Kidney epithelial cell (primary cell): ENCODE measurements around the gene NSUN5. TPM values are rescaled to one million over a fixed set of nuclear protein-coding genes. Genes with fewer than 3 reads are reported as not detected.
"Not testable (repeated sequence)": the region's sequence is repeated elsewhere in the genome, so short reads cannot be mapped to it uniquely, and the experiment has no call there.

Experiments
- DNase-seq: peaks from one replicate; pipeline ENCODE4 v3.0.0-alpha.2; 2010; ENCODE audit warnings: low read depth
- H3K27me3 ChIP-seq: 2 replicates; pipeline ENCODE4 v1.6.0; 2011; ENCODE audit warnings: low read length; ENCODE audit not compliant: control insufficient read depth, insufficient read depth
- H3K36me3 ChIP-seq: 2 replicates; pipeline ENCODE4 v1.5.1; 2011; ENCODE audit warnings: low read length; ENCODE audit not compliant: control insufficient read depth, insufficient read depth
- H3K4me3 ChIP-seq: 2 replicates; pipeline ENCODE4 v1.5.1; 2011; ENCODE audit warnings: low read depth, mild to moderate bottlenecking, control low read depth, low read length
- total RNA-seq: library from RNA; depleted of rRNA; stranded (reverse); fragments of >200 nt; gene quantifications from 2 replicates; pipeline ENCODE4 v1.2.3, GENCODE V29; 2015
- TF ChIP-seq, protein P1 (sequence below): IDR thresholded peaks from 2 replicates; pipeline ENCODE4 v1.5.1; 2011; ENCODE audit warnings: mild to moderate bottlenecking, moderate library complexity, low read length, control low read depth, inconsistent platforms; ENCODE audit not compliant: insufficient read depth, poor library complexity, severe bottlenecking

The NSUN5 gene
- total RNA-seq, 1 donor from 2014 or later, result 63.4 TPM

DNA sequence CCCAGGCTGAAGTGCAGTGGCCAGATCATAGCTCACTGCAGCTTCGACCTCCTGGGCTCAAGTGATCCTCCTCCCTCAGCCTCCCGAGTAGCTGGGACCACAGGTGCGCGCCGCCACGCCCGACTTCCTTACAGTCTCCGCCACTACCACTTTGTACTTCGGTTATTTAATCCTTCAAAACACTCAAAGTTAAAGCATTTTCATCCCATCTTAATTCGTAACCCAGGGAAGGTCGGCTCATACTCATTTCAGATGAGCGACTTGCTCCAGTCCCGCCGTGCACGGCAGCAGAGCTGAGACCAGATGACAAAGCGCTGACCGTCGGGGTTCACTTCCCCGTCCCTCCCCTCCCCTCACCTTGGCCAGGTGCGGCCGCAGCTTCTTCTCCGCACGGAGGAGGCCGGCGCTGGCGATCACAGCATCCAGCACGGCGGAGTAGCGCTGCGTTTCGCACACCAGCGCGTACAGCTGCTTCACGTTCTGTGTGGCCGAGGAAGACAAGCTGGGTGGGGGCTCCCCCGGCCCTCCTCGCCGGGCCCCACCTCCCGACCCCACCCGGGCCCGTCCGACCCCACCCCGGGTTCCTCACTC is 457 bp downstream of the NSUN5 start:
- TF ChIP-seq, protein P1, sequence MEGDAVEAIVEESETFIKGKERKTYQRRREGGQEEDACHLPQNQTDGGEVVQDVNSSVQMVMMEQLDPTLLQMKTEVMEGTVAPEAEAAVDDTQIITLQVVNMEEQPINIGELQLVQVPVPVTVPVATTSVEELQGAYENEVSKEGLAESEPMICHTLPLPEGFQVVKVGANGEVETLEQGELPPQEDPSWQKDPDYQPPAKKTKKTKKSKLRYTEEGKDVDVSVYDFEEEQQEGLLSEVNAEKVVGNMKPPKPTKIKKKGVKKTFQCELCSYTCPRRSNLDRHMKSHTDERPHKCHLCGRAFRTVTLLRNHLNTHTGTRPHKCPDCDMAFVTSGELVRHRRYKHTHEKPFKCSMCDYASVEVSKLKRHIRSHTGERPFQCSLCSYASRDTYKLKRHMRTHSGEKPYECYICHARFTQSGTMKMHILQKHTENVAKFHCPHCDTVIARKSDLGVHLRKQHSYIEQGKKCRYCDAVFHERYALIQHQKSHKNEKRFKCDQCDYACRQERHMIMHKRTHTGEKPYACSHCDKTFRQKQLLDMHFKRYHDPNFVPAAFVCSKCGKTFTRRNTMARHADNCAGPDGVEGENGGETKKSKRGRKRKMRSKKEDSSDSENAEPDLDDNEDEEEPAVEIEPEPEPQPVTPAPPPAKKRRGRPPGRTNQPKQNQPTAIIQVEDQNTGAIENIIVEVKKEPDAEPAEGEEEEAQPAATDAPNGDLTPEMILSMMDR, result no peak
- Histone ChIP-seq H3K27me3 (no peaks in the 10 kb centered on the region), H3K4me3 (peak overlapping the region; percentile 55), H3K36me3 (no peaks in the 10 kb centered on the region)
- DNase-seq, result no peak

DNA sequence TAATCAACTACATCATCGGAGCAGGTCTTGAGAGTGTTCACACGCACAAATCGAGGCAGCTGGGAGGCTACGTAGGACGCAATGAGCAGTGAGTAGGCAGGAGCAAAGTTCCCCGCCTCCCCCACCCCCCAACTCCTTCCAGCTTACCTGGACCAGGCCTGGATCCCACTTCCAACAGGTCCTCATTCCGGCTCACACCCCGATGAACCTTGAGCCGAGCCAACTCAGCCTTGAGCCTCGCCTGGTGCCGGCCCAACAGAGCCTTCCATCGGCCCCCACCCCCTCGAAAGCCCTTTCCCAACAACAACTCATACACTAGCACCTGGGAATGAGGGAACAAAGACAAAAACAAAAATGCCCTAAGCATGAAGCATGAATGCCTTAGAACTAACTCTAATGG is 1.2 kb downstream of the NSUN5 start:
- Histone ChIP-seq H3K36me3 (no peaks in the 10 kb centered on the region), H3K27me3 (no peaks in the 10 kb centered on the region), H3K4me3 (no peak overlapping the region)
- TF ChIP-seq, protein P1, result no peak
- DNase-seq, result no peak

DNA sequence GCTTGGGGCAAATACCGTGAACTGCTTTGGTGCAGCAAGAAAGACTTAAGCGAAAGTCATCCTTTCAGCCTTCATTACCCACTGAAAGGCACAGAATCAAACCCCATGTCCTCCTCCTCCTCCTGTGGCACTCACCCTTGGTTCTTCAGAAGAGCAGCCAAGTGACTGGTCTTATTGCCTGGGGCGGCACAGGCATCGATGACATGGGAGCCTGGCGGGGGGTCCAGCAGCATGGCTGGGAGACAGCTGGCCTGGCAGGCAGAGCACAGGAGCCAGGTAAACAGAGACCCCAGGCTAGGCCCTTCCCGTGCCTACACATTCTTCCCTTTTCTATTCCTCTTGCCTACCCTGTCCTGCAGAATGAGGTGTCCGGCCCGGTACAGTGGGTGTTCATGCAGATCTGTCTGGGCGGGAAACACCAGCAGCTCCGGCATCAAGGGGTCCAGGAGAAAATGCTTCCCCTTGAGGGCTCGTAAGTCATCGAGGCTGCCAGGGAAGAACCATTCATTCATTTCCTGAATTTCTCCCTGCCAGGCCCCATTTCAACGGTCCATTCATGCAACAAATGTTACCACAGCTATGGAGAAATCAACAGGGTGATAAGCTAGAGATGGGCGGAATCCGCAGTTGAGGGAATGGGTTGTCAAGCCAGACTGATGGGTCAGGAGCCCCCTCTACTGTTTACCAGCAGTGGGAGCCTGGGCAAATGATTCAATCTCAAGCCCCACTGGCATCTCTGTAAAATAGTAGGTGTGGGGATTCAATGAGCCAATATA is 3.8 kb downstream of the NSUN5 start:
- TF ChIP-seq, protein P1, result peak; percentile 4
- H3K27me3 ChIP-seq, H3K4me3 ChIP-seq: not testable (repeated sequence)

DNA sequence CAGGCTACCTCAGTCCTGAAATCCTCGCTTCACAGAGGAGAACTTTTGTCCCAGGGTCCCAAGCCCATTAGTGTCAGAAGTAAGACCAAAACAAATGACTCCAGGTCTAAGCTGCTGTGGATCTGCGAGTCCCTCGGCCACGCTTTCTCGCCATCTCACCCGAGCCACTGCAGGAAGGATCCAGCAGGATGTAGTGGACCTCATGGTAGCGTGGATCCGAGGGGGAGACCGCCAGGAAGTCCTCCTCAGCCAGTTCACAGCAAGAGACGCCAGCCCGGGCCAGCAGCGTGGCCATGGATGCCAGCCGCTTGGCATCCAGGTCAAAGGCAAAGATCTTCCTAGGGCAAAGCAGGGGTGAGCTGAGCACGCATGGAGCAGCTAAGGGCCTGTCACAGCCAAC is 4.6 kb downstream of the NSUN5 start:
- no peak overlapping the region for H3K4me3 ChIP-seq
- TF ChIP-seq, protein P1, result no peak
- no peaks in the 10 kb centered on the region for H3K27me3 ChIP-seq
- H3K36me3 ChIP-seq, result no peaks in the 10 kb centered on the region
- no peak for DNase-seq

More for the DNA sequence above, 3.8 kb downstream of the NSUN5 start:
- DNase-seq, H3K36me3 ChIP-seq: not testable (repeated sequence)

DNA sequence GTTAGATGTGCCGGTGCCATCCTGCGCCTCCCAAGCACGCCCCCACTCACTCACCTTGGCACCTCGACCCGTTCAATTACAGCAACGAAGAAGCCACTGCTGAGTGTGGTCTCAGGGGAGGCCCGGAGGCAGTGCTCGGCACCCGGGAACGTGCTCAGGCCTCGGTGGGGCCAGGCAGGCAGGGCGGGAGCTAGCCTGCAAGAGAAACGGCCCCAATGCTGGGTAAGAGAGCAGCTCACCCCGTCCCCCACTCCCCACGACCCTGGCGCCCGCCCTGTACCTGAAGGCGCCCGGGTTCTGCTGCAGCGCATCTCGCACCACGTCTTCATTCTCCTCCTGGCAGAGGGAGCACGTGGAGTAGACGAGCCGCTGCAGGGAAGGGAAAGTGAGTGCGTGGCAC is 5.1 kb downstream of the NSUN5 start:
- no peak for DNase-seq
- Histone ChIP-seq H3K36me3 (no peaks in the 10 kb centered on the region), H3K27me3 (no peaks in the 10 kb centered on the region), H3K4me3 (no peak overlapping the region)
- TF ChIP-seq, protein P1, result no peak

DNA sequence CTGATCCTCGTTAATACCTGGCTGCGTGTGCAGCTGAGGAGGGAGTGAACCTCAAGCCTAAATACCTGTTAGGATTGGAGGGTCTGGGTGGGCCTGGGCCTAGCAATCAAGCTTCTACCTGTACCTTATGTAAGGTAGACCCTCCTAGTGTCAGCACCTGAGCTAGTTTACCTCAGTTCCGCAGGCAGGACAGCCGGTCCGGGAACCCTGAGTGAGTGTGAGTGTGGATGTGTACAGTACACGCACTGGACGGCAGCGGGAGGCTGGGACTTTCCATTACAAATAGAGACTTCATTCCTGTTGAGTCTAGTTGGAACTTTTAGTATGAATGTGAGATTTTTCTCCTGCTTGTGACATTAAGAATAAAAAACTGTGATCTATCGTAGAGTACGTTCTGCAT is 5.8 kb downstream of the NSUN5 start:
- DNase-seq, H3K27me3 ChIP-seq, H3K36me3 ChIP-seq, H3K4me3 ChIP-seq: not testable (repeated sequence)

DNA sequence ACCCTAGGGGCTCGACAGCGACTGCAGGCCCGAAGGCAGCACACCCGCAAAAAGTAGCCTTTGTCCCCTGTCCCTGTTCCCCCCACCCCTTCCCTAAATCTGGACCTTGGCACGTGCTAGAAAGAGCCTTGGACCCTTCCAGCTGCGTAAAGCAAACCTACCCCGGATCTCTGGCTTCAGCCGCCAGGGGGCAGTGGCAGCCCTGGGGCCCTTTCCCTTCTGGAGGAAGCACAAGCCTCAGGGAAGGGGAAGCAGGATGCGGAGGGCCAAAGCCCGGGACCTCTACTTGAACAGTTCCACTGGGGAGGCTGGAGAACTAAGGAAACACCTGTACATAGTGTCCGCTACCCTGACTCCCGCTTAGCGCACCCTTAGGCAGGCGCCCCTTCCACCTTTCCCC is 7.5 kb downstream of the NSUN5 start:
- not testable (repeated sequence) for H3K4me3 ChIP-seq, H3K27me3 ChIP-seq, DNase-seq, H3K36me3 ChIP-seq

DNA sequence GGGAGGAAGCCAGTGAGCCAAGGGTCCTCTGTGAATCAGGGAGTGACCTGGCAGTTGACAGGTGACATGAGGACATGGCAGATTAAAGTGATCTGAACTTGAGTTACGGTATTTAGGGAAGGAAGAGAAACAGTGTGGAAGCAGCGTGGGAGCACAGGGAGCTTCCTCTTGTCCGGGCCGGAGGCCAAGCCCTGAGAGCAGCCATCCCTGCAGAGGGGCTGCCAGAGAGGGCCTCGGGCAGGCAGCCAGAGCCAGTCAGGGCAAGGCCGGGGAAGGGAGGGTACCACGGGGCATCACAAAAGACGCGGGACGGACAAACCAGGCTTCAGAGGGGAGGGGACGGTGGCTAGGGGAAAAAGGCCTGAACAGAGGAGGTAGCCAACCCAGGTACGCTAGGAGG is 8.8 kb downstream of the NSUN5 start:
- H3K4me3 ChIP-seq, DNase-seq, H3K27me3 ChIP-seq, H3K36me3 ChIP-seq: not testable (repeated sequence)

DNA sequence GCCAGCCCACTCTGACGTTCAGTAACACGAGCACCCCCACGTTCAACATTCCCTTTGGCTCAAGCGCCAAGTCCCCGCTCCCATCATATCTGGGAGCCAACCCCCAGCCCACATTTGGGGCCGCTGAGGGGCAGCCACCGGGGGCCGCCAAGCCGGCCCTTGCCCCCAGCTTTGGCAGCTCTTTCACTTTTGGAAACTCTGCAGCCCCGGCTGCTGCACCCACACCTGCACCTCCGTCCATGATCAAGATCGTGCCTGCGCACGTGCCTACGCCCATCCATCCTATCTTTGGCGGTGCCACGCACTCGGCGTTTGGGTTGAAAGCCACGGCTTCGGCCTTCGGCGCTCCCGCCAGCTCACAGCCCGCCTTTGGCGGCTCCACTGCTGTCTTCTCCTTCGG is 10.9 kb downstream of the NSUN5 start:
- H3K27me3 ChIP-seq, DNase-seq, H3K36me3 ChIP-seq, H3K4me3 ChIP-seq: not testable (repeated sequence)
